Measurements from ENCODE around the gene GIGYF1. TPM values are rescaled to one million over a fixed set of nuclear protein-coding genes. Genes with fewer than 3 reads are reported as not detected.

GIGYF1 gene
- total RNA-seq, 1 donor from 2014 or later: 14.1 TPM

DNA sequence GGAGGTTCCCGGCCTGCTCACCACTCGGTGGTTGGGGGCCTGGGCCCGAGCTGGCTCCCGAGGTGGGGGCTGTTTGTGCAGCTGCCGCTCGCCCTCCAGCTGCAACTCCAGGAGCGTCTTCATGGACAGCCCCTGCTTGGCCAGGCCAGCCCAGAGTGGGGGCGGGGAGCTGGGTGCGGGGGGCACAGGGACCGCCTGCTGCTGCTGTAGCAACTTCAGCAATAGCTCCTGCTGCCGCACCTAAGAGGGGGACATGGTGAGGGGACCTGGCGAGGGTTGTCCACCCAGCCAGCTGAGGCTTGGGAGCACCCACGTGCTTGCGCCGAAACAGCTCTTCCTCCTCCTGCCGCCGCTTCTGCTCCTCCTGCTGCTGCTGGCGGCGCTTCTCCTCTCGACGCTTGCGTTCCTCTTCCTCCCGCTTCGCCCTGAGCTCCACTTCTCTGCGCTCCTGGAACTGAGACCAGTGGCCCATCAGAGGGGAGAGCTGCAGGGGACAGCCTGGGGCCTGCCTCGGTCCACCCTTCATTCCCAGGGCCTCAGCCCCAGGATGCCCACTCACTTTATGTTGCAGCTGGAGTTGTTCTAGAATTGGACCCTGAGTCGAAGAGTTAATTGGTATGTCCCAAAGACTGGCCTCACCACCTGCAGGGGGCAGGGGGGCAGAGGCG, 10.9 kb downstream of the GIGYF1 start:
- DNase-seq (ENCODE audit: low read depth): no peak
- no peak overlapping the region for H3K4me3 ChIP-seq (ENCODE audit: low read depth, low read length)
- TF ChIP-seq, protein P1, sequence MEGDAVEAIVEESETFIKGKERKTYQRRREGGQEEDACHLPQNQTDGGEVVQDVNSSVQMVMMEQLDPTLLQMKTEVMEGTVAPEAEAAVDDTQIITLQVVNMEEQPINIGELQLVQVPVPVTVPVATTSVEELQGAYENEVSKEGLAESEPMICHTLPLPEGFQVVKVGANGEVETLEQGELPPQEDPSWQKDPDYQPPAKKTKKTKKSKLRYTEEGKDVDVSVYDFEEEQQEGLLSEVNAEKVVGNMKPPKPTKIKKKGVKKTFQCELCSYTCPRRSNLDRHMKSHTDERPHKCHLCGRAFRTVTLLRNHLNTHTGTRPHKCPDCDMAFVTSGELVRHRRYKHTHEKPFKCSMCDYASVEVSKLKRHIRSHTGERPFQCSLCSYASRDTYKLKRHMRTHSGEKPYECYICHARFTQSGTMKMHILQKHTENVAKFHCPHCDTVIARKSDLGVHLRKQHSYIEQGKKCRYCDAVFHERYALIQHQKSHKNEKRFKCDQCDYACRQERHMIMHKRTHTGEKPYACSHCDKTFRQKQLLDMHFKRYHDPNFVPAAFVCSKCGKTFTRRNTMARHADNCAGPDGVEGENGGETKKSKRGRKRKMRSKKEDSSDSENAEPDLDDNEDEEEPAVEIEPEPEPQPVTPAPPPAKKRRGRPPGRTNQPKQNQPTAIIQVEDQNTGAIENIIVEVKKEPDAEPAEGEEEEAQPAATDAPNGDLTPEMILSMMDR (conservative IDR thresholded peaks at IDR 0.05; ENCODE audit: low read depth, low read length): no peak

DNA sequence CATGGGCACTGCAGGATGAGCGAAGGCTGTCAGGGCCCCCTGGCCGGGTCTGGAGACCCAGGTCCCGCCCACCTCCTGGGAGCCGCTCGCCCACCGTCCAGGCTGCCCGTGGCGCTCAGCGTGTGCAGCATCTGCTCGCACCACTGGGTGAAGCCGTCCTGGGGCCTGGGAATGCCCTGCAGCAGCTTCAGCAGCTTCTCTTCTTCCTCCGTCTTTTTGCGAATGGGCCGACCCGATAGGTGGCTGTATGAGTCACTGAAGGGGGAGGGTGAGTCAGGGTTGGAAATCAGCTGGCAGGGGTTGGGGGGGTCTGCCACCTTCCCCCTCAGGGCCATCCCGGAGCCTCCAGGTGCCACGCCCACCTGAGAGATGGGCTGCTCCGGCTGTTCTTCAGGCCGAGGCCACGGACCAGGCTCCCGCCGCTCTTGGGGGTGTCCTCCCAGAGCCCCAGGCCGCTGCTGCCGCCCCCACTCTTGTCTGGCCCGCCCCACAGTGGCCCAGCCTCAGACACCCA, 11.8 kb downstream of the GIGYF1 start:
- TF ChIP-seq, protein P1 (conservative IDR thresholded peaks at IDR 0.05; ENCODE audit: low read depth, low read length): no peak
- H3K4me3 ChIP-seq (ENCODE audit: low read depth, low read length): no peak overlapping the region
- no peak for DNase-seq (ENCODE audit: low read depth)

DNA sequence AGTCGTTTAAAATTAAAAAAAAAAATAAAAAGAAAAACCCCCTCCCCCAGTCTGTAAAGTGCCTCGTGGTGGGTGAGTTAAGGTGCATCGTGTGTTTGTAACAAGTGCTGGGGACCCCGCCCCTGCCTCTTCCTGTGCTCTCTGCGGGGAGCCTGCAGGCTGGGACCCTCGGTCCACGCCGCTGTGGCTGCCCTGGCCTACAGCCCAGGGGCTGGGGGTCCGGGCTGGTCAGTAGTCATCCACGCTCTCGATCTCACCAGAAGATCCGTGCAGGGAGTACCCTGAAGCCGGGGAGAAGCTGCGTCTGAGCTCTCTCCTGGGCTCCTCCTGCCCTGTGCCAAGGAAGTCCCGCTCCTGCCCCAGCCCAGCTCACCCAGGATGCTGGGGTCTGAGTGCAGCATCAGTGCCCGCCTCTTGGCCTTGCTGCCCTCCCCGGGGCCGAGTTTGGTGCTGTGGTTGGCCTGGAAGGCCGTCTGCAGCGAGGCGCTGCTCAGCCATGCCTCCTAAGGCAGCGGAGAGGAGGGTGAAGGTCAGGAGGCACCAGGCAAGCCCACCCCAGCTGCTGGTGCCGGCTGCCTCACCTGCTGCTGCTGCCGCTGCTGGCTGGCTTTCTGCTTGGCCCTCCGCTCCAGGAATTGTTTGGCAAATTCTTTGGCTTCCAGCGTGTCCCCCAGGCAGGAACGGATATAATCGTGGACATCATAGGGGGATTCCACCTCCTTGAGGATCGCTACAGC, 12.4 kb downstream of the GIGYF1 start:
- no peak for DNase-seq (ENCODE audit: low read depth)
- H3K4me3 ChIP-seq (ENCODE audit: low read depth, low read length): no peak overlapping the region
- TF ChIP-seq, protein P1 (conservative IDR thresholded peaks at IDR 0.05; ENCODE audit: low read depth, low read length): no peak

DNA sequence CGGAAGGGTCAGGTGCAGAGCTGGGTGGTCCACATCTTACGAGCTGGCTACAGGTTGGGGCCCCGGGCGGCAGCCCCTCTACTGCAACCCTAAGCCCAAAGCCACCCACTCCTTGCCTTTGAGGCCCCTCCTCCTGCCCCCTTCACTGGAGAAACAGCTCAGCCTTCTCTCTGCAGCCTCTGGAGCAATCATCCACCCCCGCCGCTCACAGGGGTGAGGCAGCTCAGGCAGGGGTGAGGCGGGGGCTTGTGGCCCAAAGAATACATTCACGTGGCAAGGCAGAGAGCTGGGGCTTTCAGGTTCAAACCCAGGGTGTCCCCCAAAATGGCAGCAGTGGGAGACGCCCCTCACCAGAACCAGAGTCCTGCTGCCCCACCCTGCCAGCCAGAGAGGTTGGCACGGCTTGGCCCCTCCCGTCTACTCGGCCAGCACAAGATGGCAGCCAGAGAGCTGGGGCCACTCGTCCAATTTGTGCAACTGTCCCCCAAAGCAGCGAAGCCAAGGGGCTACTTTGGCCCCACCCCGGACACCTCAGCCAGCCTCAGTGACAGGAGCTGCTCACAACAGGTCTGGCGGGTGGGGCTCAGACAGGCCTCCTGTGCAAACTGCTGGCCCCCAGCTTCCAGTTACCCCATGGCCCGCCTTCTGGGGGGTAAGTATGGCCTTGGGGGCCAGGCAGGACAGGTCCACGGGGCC, 13.3 kb downstream of the GIGYF1 start:
- no peak for DNase-seq (ENCODE audit: low read depth)
- TF ChIP-seq, protein P1 (conservative IDR thresholded peaks at IDR 0.05; ENCODE audit: low read depth, low read length): no peak
- no peak overlapping the region for H3K4me3 ChIP-seq (ENCODE audit: low read depth, low read length)

DNA sequence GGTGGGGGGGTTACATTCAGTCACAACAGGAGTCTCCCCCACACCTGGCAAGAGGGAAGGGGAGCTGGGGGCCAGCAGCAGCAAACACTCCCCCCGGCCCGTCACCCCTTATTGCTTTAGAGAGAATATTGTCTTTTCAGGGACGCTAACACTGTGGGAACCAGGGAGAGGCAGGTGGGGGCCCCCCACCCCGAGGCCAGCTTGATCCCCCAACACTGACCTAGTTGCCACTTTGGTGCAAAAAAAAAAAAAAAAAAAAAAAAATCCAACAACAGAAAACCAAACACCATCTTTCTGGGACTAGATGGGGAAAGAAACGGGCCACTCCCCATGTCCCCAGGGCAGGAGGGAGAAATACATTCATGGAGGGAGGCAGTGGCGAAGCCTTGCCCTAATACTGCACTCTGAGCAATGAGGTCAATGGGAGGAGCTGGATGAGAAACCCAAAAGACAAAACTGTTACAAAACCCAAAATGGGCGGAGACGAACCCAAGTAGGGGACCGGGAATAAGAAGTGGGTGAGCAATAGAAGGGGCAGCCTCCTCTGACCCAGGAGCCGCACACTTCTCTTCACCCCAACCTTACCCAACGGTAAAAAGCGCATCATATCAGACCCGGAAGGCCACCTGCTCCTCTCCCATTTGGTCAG, 14.0 kb downstream of the GIGYF1 start:
- no peak for DNase-seq (ENCODE audit: low read depth)
- H3K4me3 ChIP-seq (ENCODE audit: low read depth, low read length): no peak overlapping the region
- TF ChIP-seq, protein P1 (conservative IDR thresholded peaks at IDR 0.05; ENCODE audit: low read depth, low read length): no peak

DNA sequence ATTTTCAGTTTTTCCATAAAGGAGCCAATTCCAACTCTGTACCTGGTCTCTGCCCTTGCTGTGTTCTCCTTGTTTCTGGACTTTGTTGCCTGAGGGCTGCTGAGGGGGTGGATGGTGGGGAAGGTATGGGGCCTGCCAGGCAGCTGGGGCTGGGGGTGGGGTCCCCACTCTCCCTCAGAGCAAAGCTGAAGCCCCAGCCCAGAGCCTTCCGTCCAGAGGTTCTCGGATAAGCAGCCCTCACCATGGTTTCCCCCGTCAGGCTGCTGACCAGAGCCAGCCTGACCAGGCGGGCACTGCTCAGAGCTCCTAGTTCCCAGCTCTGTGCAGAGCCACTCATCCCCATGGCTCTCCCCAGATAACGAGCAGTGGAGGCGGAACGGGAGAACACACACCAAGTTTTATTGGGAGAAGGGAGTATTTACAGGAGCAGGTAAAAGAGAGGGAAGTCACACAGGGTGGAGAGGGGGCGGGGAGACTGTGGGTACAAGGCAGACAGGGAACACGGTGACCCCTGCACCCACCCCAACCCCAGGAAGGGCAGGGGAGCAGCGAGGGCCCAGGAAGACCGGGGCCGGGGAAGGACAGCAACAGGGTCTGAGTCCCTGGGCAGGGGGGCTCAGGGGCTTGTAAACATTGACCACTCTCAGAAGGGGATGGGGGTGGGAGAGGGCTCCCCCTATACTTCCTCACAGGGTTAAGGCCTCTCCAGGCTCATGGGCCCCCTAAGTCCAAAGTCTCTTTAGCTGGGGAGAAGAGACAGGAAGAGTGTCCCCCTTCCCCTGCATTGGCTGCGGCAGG, 14.7 kb downstream of the GIGYF1 start:
- TF ChIP-seq, protein P1 (conservative IDR thresholded peaks at IDR 0.05; ENCODE audit: low read depth, low read length): no peak
- DNase-seq (ENCODE audit: low read depth): no peak
- no peak overlapping the region for H3K4me3 ChIP-seq (ENCODE audit: low read depth, low read length)

Data from epithelial cell of proximal tubule (primary cell).